Endodermal cell (in vitro differentiated cells): ENCODE results near the gene TRIM67. TPM values are rescaled to one million over a fixed set of nuclear protein-coding genes. Genes with fewer than 3 reads are reported as not detected.

Experiments used
- DNase-seq: peaks from one replicate; pipeline ENCODE4 v3.0.0-alpha.2; 2017
- H3K27ac ChIP-seq: 2 replicates; pipeline ENCODE4 v1.5.1; 2013; ENCODE audit warnings: mild to moderate bottlenecking, low read depth, low read length, moderate library complexity
- H3K27me3 ChIP-seq: 2 replicates; pipeline ENCODE4 v1.6.1; 2013; ENCODE audit warnings: mild to moderate bottlenecking, low read length, moderate library complexity; ENCODE audit not compliant: insufficient read depth, control insufficient read depth, poor library complexity, severe bottlenecking
- H3K36me3 ChIP-seq: 2 replicates; pipeline ENCODE4 v1.7.0; 2013; ENCODE audit warnings: mild to moderate bottlenecking, low read length, moderate library complexity; ENCODE audit not compliant: control insufficient read depth, insufficient read depth
- H3K4me1 ChIP-seq: one replicate; pipeline ENCODE4 v1.7.0; 2013; ENCODE audit warnings: low read length; ENCODE audit not compliant: control insufficient read depth, insufficient read depth
- H3K4me3 ChIP-seq: 2 replicates; pipeline ENCODE4 v1.5.1; 2013; ENCODE audit warnings: mild to moderate bottlenecking, low read length, moderate library complexity
- H3K9ac ChIP-seq: 2 replicates; pipeline ENCODE4 v1.6.1; 2013; ENCODE audit warnings: mild to moderate bottlenecking, low read length, moderate library complexity; ENCODE audit not compliant: poor library complexity, severe bottlenecking; ENCODE audit errors: extremely low read depth
- H3K9me3 ChIP-seq: 2 replicates; pipeline ENCODE4 v1.6.1; 2013; ENCODE audit warnings: mild to moderate bottlenecking, low read length, moderate library complexity; ENCODE audit not compliant: control insufficient read depth
- H3K27ac Mint-ChIP-seq: 2 replicates; pipeline ENCODE4 v1.8.0; 2020; ENCODE audit warnings: mixed read lengths
- H3K27me3 Mint-ChIP-seq: 2 replicates; pipeline ENCODE4 v1.8.0; 2021; ENCODE audit warnings: mild to moderate bottlenecking, mixed read lengths; ENCODE audit not compliant: insufficient read depth
- H3K36me3 Mint-ChIP-seq: 2 replicates; pipeline ENCODE4 v1.8.0; 2020; ENCODE audit warnings: low read depth, mixed read lengths
- H3K4me1 Mint-ChIP-seq: 2 replicates; pipeline ENCODE4 v1.8.0; 2020; ENCODE audit warnings: mixed read lengths
- H3K4me3 Mint-ChIP-seq: 2 replicates; pipeline ENCODE4 v1.8.0; 2020; ENCODE audit warnings: mild to moderate bottlenecking, moderate library complexity, mixed read lengths
- H3K9me3 Mint-ChIP-seq: 2 replicates; pipeline ENCODE4 v1.8.0; 2020; ENCODE audit warnings: mild to moderate bottlenecking, mixed read lengths
- WGBS, 2 experiments: methylation state at CpG; one replicate each; pipeline versions ENCODE4 v1.1.5 to v1.1.7; 2013; ENCODE audit warnings: missing lambda C conversion rate in 2 of 2, mixed read lengths in 1 of 2; ENCODE audit not compliant: insufficient coverage in 1 of 2, insufficient read length in 1 of 2; 5-methylcytosine and 5-hydroxymethylcytosine counted together
- total RNA-seq, 2 donors: library from RNA; stranded (reverse); fragmentation: NEBNext Ultra II Directional in 1 of 2; extraction: Animal tissue kit (Norgen Biotek cat#: 25700) in 1 of 2; gene quantifications; 2 replicates in 1 of 2; 3 replicates in 1 of 2; pipeline ENCODE4 v1.2.1, GENCODE V29; 2021
- TF ChIP-seq, protein P1 (sequence below): fragments of 200-600 bp; sonication (generic); conservative IDR thresholded peaks from 2 replicates; pipeline ENCODE4 v1.5.0; 2021; ENCODE audit warnings: antibody characterized with exemption, mild to moderate bottlenecking

Gene TRIM67
- total RNA-seq, 2 donors from 2014 or later = 0.04 TPM

DNA sequence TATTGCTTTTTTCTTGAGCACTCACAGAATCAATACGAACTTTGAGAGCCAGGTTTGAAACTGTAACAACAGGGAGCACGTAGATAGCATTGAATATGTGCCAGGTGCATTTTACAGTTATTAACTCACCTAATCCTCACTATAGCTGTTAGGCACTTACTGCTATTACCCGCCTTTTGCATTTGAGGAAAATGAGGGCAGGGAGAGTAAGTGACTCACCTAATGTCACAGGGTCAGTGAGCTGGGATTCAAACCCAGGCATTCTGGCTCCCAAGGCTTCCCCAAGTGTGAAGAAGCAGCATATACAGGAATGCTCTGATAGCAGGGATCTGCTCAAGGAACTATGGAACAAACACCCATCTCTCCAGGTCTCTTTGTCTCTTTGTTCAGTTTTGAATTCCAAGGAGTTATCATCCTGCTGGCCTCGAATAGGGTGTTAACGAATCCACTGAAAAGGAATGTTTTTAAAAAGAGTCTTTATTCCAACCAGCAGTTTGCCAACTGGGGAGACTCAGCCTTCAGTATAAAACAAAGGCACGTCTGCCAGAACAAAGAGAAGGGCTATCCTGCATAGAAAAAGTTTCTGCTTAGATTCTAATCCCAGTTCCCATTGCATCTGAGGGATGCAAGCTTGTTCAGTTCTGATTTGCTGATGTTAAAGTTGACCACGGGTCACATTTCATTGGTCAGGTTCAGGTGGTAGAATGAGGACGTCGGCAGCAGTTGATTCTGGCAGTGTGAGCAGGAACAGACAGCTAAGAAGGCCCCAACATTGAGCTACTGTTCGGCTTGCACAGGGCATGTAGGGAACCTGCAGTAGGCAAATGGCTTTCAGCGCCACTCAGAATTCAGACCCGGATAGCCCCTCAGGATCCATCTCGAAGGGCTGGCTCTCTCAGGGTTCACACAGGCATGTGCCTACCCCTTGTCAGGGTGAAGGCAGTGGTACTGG lies 22.1 kb downstream of the TRIM67 start:
- H3K9ac ChIP-seq = no peak overlapping the region
- H3K4me1 ChIP-seq = peaks cover 16% of the 10 kb centered on the region
- peaks cover 54% of the 10 kb centered on the region for H3K27me3 Mint-ChIP-seq
- H3K36me3 Mint-ChIP-seq = peaks cover 3% of the 10 kb centered on the region
- peak overlapping the region; percentile 61 for H3K27ac ChIP-seq
- peaks cover 8% of the 10 kb centered on the region for H3K9me3 ChIP-seq
- peaks cover 11% of the 10 kb centered on the region for H3K4me1 Mint-ChIP-seq
- no peak overlapping the region for H3K4me3 Mint-ChIP-seq
- H3K36me3 ChIP-seq = no peaks in the 10 kb centered on the region
- 61 to 68% methylated on average over 13 of the region's 13 CpGs for whole genome bisulfite sequencing, 2 experiments
- H3K4me3 ChIP-seq = no peak overlapping the region
- peaks cover 38% of the 10 kb centered on the region for H3K9me3 Mint-ChIP-seq
- DNase-seq = peak; percentile 62
- TF ChIP-seq, protein P1, sequence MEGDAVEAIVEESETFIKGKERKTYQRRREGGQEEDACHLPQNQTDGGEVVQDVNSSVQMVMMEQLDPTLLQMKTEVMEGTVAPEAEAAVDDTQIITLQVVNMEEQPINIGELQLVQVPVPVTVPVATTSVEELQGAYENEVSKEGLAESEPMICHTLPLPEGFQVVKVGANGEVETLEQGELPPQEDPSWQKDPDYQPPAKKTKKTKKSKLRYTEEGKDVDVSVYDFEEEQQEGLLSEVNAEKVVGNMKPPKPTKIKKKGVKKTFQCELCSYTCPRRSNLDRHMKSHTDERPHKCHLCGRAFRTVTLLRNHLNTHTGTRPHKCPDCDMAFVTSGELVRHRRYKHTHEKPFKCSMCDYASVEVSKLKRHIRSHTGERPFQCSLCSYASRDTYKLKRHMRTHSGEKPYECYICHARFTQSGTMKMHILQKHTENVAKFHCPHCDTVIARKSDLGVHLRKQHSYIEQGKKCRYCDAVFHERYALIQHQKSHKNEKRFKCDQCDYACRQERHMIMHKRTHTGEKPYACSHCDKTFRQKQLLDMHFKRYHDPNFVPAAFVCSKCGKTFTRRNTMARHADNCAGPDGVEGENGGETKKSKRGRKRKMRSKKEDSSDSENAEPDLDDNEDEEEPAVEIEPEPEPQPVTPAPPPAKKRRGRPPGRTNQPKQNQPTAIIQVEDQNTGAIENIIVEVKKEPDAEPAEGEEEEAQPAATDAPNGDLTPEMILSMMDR = no peak
- no peaks in the 10 kb centered on the region for H3K27me3 ChIP-seq
- no peak overlapping the region for H3K27ac Mint-ChIP-seq

DNA sequence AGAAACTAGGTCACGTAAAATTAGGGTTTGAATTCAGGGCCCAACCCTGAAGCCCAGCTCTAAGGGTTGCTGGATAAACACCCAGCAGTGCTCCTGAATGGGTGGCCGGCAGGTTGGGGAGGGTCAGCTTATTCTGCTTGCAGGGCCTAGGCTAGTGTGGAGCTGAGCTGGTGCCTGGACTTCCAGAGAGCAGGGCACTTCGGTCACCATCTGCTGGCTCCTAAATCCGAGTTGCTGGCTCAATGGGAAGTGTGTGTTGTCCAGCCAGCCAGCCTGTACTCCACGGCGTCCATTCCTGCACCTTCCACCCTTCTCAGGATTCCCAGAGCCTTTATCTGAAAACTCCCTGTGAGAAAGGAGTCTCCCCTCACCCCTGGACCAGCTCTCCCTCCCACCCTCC lies 23.0 kb downstream of the TRIM67 start:
- H3K36me3 Mint-ChIP-seq = peaks cover 4% of the 10 kb centered on the region
- Histone ChIP-seq H3K9me3 (peaks cover 11% of the 10 kb centered on the region), H3K27me3 (no peaks in the 10 kb centered on the region), H3K4me1 (peaks cover 16% of the 10 kb centered on the region), H3K27ac (no peak overlapping the region), H3K36me3 (no peaks in the 10 kb centered on the region), H3K4me3 (no peak overlapping the region), H3K9ac (no peak overlapping the region)
- H3K9me3 Mint-ChIP-seq = peaks cover 42% of the 10 kb centered on the region
- H3K4me3 Mint-ChIP-seq = no peak overlapping the region
- TF ChIP-seq, protein P1 = no peak
- no peak overlapping the region for H3K27ac Mint-ChIP-seq
- H3K4me1 Mint-ChIP-seq = peaks cover 11% of the 10 kb centered on the region
- peaks cover 54% of the 10 kb centered on the region for H3K27me3 Mint-ChIP-seq
- WGBS, 2 experiments = 91 to 92% methylated on average over 3 to 6 of the region's 6 CpGs
- no peak for DNase-seq

DNA sequence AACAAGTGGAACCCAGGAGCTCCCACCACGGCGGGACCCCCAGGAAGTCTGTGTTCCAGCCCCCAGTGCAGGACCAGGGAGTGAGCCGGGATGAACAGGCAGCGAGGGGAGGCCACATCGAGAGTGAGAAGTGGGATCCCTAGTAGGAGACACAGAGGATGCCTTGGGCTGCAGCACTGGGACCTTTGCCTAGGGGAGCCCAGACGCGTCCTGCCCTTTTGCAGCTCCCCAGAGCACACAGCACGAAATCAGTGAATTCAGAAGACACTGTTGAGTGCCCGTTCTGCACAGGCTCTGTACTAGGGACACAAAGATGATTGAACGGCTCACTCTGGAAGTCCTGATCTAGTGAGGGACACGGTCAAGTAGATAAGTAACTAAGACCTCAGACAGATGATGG lies 23.5 kb downstream of the TRIM67 start:
- Histone ChIP-seq H3K4me1 (peaks cover 16% of the 10 kb centered on the region), H3K27me3 (no peaks in the 10 kb centered on the region), H3K27ac (no peak overlapping the region), H3K4me3 (no peak overlapping the region), H3K9ac (no peak overlapping the region), H3K9me3 (peaks cover 16% of the 10 kb centered on the region), H3K36me3 (no peaks in the 10 kb centered on the region)
- peaks cover 11% of the 10 kb centered on the region for H3K4me1 Mint-ChIP-seq
- H3K27ac Mint-ChIP-seq = no peak overlapping the region
- WGBS, 2 experiments = 94 to 96% methylated on average over 10 to 11 of the region's 11 CpGs
- H3K9me3 Mint-ChIP-seq = peaks cover 45% of the 10 kb centered on the region
- TF ChIP-seq, protein P1 = no peak
- peaks cover 53% of the 10 kb centered on the region for H3K27me3 Mint-ChIP-seq
- peaks cover 5% of the 10 kb centered on the region for H3K36me3 Mint-ChIP-seq
- no peak for DNase-seq
- H3K4me3 Mint-ChIP-seq = no peak overlapping the region
